ENCODE measurements around the gene UIMC1.

- TF ChIP-seq CTCF (IDR thresholded peaks at IDR 0.05 in 2 of 3, conservative IDR thresholded peaks at IDR 0.05 in 1 of 3; ENCODE audit: borderline replicate concordance in 1 of 3, insufficient read depth in 1 of 3, low read depth in 2 of 3, low read length in 2 of 3) (no peak), MAX (IDR thresholded peaks at IDR 0.05) (no peak), ZBTB33 (IDR thresholded peaks at IDR 0.05; ENCODE audit: extremely low read depth, insufficient replicate concordance, low read length) (no peak), EGR1 (IDR thresholded peaks at IDR 0.05; ENCODE audit: low read depth) (no peak), POLR2AphosphoS5 (IDR thresholded peaks at IDR 0.05; ENCODE audit: low read depth, low read length) (no peak), POLR2A (IDR thresholded peaks at IDR 0.05; ENCODE audit: borderline replicate concordance, extremely low read depth, insufficient read depth, insufficient read length) (no peak), ATF3 (IDR thresholded peaks at IDR 0.05) (no peak), JUND (IDR thresholded peaks at IDR 0.05) (no peak), SIN3A (IDR thresholded peaks at IDR 0.05; ENCODE audit: low read depth) (no peak)
Observed at GRCh38 chr5:176955895-176956294, 50.7 kb downstream of the UIMC1 start.

Measured in HCT116 (cell line).